ENCODE measurements around the gene WWOX. TPM values are rescaled to one million over a fixed set of nuclear protein-coding genes. Genes with fewer than 3 reads are reported as not detected.

WWOX gene
- total RNA-seq, 2 experiments from 2014 or later, result 14.3 to 16.5 TPM

- H3K4me3 Mint-ChIP-seq, result peak overlapping the region; percentile 51
- DNase-seq, result peak; percentile 31
Observed at GRCh38 chr16:78836802-78837491, 737.5 kb downstream of the WWOX start.

GRCh38 chr16:78837706-78838105 is 738.3 kb downstream of the WWOX start:
- Mint-ChIP-seq H3K9me3 (no peaks in the 10 kb centered on the region), H3K4me3 (no peak overlapping the region), H3K36me3 (no peaks in the 10 kb centered on the region), H3K27ac (peak overlapping the region; percentile 55), H3K4me1 (ENCODE audit: low read depth) (peaks cover 31% of the 10 kb centered on the region), H3K27me3 (no peaks in the 10 kb centered on the region)
- CTCF ChIA-PET, result no interaction called here
- intact Hi-C loops (cut with micrococcal nuclease), result loop anchor here (1.0 to 5.0 kb wide), 4 partner anchors 47 to 1360 kb away; no protein-coding TSS in a partner anchor
- POLR2A ChIA-PET, result interaction anchor here (1.0 to 1.4 kb wide), 5 partner anchors 52 to 762 kb away, joined by 3 to 8 read pairs (median 3); partner anchors contain the start of gene MAF
- DNase-seq, result no peak

More at GRCh38 chr16:78836802-78837491, 737.5 kb downstream of the WWOX start:
- H3K4me1 Mint-ChIP-seq (ENCODE audit: low read depth), result peaks cover 37% of the 10 kb centered on the region
- CTCF ChIA-PET, result no interaction called here
- H3K9me3 Mint-ChIP-seq, result no peaks in the 10 kb centered on the region
- no peaks in the 10 kb centered on the region for H3K27me3 Mint-ChIP-seq
- POLR2A ChIA-PET, result interaction anchor here (0.9 to 1.4 kb wide), 7 partner anchors 47 to 763 kb away, joined by 3 to 8 read pairs (median 3); partner anchors contain the start of gene MAF
- H3K27ac Mint-ChIP-seq, result peak overlapping the region; percentile 93
- intact Hi-C loops (cut with micrococcal nuclease), result loop anchor here (1.0 to 5.0 kb wide), 4 partner anchors 47 to 1360 kb away; no protein-coding TSS in a partner anchor
- no peaks in the 10 kb centered on the region for H3K36me3 Mint-ChIP-seq

- intact Hi-C loops (cut with micrococcal nuclease), result loop anchor here (5.0 kb wide), 1 partner anchor 1359 kb away; no protein-coding TSS in a partner anchor
- Mint-ChIP-seq H3K27ac (peak overlapping the region; percentile 55), H3K27me3 (no peaks in the 10 kb centered on the region), H3K4me1 (ENCODE audit: low read depth) (peaks cover 27% of the 10 kb centered on the region), H3K4me3 (no peak overlapping the region), H3K9me3 (no peaks in the 10 kb centered on the region), H3K36me3 (no peaks in the 10 kb centered on the region)
- CTCF ChIA-PET, result interaction anchor here (0.6 kb wide), 1 partner anchor 86 kb away, joined by 3 read pairs; no protein-coding TSS in a partner anchor
- no peak for DNase-seq
- POLR2A ChIA-PET, result interaction anchor here (1.4 kb wide), 1 partner anchor 55 kb away, joined by 3 read pairs; no protein-coding TSS in a partner anchor
Observed at GRCh38 chr16:78838276-78838675, 738.8 kb downstream of the WWOX start.

GRCh38 chr16:78842950-78843349 is 743.5 kb downstream of the WWOX start:
- no peaks in the 10 kb centered on the region for H3K27me3 Mint-ChIP-seq
- ChIA-PET CTCF (no interaction called here), POLR2A (no interaction called here)
- no peak overlapping the region for H3K4me3 Mint-ChIP-seq
- no peak for DNase-seq
- no peak overlapping the region for H3K27ac Mint-ChIP-seq
- intact Hi-C loops (cut with micrococcal nuclease), result no loop called here
- H3K36me3 Mint-ChIP-seq, result no peaks in the 10 kb centered on the region
- H3K9me3 Mint-ChIP-seq, result no peaks in the 10 kb centered on the region
- peaks cover 2% of the 10 kb centered on the region for H3K4me1 Mint-ChIP-seq (ENCODE audit: low read depth)

- CTCF ChIA-PET, result no interaction called here
- intact Hi-C loops (cut with micrococcal nuclease), result no loop called here
Observed at GRCh38 chr16:78843978-78844377, 744.5 kb downstream of the WWOX start.

GRCh38 chr16:78844682-78845081 is 745.2 kb downstream of the WWOX start:
- DNase-seq, result no peak
- no peaks in the 10 kb centered on the region for H3K27me3 Mint-ChIP-seq
- H3K4me1 Mint-ChIP-seq (ENCODE audit: low read depth), result no peaks in the 10 kb centered on the region
- ChIA-PET CTCF (no interaction called here), POLR2A (no interaction called here)
- no peak overlapping the region for H3K27ac Mint-ChIP-seq
- intact Hi-C loops (cut with micrococcal nuclease), result no loop called here
- no peak overlapping the region for H3K4me3 Mint-ChIP-seq
- no peaks in the 10 kb centered on the region for H3K9me3 Mint-ChIP-seq
- H3K36me3 Mint-ChIP-seq, result no peaks in the 10 kb centered on the region

More at GRCh38 chr16:78843978-78844377, 744.5 kb downstream of the WWOX start:
- Mint-ChIP-seq H3K27me3 (no peaks in the 10 kb centered on the region), H3K36me3 (no peaks in the 10 kb centered on the region), H3K4me3 (no peak overlapping the region), H3K4me1 (ENCODE audit: low read depth) (no peaks in the 10 kb centered on the region), H3K9me3 (no peaks in the 10 kb centered on the region), H3K27ac (no peak overlapping the region)
- POLR2A ChIA-PET, result no interaction called here
- DNase-seq, result no peak

GRCh38 chr16:78851266-78851665 is 751.8 kb downstream of the WWOX start:
- CTCF ChIA-PET, result interaction anchor here (0.6 to 1.2 kb wide), 2 partner anchors 8 to 81 kb away, joined by 3 read pairs; no protein-coding TSS in a partner anchor
- H3K9me3 Mint-ChIP-seq, result no peaks in the 10 kb centered on the region
- no peak overlapping the region for H3K27ac Mint-ChIP-seq
- intact Hi-C loops (cut with micrococcal nuclease), result no loop called here
- POLR2A ChIA-PET, result interaction anchor here (1.0 kb wide), 1 partner anchor 73 kb away, joined by 4 read pairs; no protein-coding TSS in a partner anchor
- no peaks in the 10 kb centered on the region for H3K36me3 Mint-ChIP-seq
- H3K27me3 Mint-ChIP-seq, result no peaks in the 10 kb centered on the region
- H3K4me3 Mint-ChIP-seq, result no peak overlapping the region
- no peak for DNase-seq
- H3K4me1 Mint-ChIP-seq (ENCODE audit: low read depth), result peaks cover 12% of the 10 kb centered on the region

GRCh38 chr16:78852081-78852635 is 752.7 kb downstream of the WWOX start:
- Mint-ChIP-seq H3K9me3 (no peaks in the 10 kb centered on the region), H3K27ac (no peak overlapping the region), H3K27me3 (no peaks in the 10 kb centered on the region), H3K36me3 (no peaks in the 10 kb centered on the region), H3K4me3 (no peak overlapping the region), H3K4me1 (ENCODE audit: low read depth) (peaks cover 12% of the 10 kb centered on the region)
- intact Hi-C loops (cut with micrococcal nuclease), result no loop called here
- no peak for DNase-seq
- CTCF ChIA-PET, result no interaction called here
- POLR2A ChIA-PET, result no interaction called here

GRCh38 chr16:78862022-78862421 is 762.6 kb downstream of the WWOX start:
- H3K4me3 Mint-ChIP-seq, result no peak overlapping the region
- no peak overlapping the region for H3K27ac Mint-ChIP-seq
- H3K27me3 Mint-ChIP-seq, result peaks cover 1% of the 10 kb centered on the region
- peaks cover 3% of the 10 kb centered on the region for H3K4me1 Mint-ChIP-seq (ENCODE audit: low read depth)
- no peak for DNase-seq
- ChIA-PET CTCF (no interaction called here), POLR2A (no interaction called here)
- no peaks in the 10 kb centered on the region for H3K36me3 Mint-ChIP-seq
- no peaks in the 10 kb centered on the region for H3K9me3 Mint-ChIP-seq
- intact Hi-C loops (cut with micrococcal nuclease), result no loop called here

- Mint-ChIP-seq H3K9me3 (peaks cover 3% of the 10 kb centered on the region), H3K4me3 (no peak overlapping the region), H3K27me3 (peaks cover 1% of the 10 kb centered on the region), H3K27ac (no peak overlapping the region), H3K4me1 (ENCODE audit: low read depth) (peaks cover 10% of the 10 kb centered on the region), H3K36me3 (no peaks in the 10 kb centered on the region)
- ChIA-PET CTCF (interaction anchor here (1.0 kb wide), 1 partner anchor 16 kb away, joined by 3 read pairs; no protein-coding TSS in a partner anchor), POLR2A (no interaction called here)
- intact Hi-C loops (cut with micrococcal nuclease), result no loop called here
- DNase-seq, result no peak
Observed at GRCh38 chr16:78866521-78866920, 767.1 kb downstream of the WWOX start.

- CTCF ChIA-PET, result no interaction called here
- peak; percentile 53 for DNase-seq
- no peaks in the 10 kb centered on the region for H3K36me3 Mint-ChIP-seq
- intact Hi-C loops (cut with micrococcal nuclease), result no loop called here
- POLR2A ChIA-PET, result interaction anchor here (0.6 to 1.5 kb wide), 2 partner anchors 91 to 732 kb away, joined by 3 to 5 read pairs; no protein-coding TSS in a partner anchor
- no peak overlapping the region for H3K4me3 Mint-ChIP-seq
- peaks cover 1% of the 10 kb centered on the region for H3K27me3 Mint-ChIP-seq
- H3K27ac Mint-ChIP-seq, result peak overlapping the region; percentile 72
- H3K9me3 Mint-ChIP-seq, result peaks cover 3% of the 10 kb centered on the region
- H3K4me1 Mint-ChIP-seq (ENCODE audit: low read depth), result peaks cover 10% of the 10 kb centered on the region
Observed at GRCh38 chr16:78869492-78869891, 770.0 kb downstream of the WWOX start.

GRCh38 chr16:78871241-78871640 is 771.8 kb downstream of the WWOX start:
- DNase-seq, result no peak
- H3K27me3 Mint-ChIP-seq, result no peaks in the 10 kb centered on the region
- H3K4me1 Mint-ChIP-seq (ENCODE audit: low read depth), result peaks cover 10% of the 10 kb centered on the region
- H3K36me3 Mint-ChIP-seq, result no peaks in the 10 kb centered on the region
- peaks cover 3% of the 10 kb centered on the region for H3K9me3 Mint-ChIP-seq
- ChIA-PET CTCF (interaction anchor here (0.6 to 0.9 kb wide), 2 partner anchors 17 to 101 kb away, joined by 3 read pairs; no protein-coding TSS in a partner anchor), POLR2A (no interaction called here)
- no peak overlapping the region for H3K4me3 Mint-ChIP-seq
- intact Hi-C loops (cut with micrococcal nuclease), result no loop called here
- H3K27ac Mint-ChIP-seq, result no peak overlapping the region
